GM19240 (cell line): ENCODE data around the gene MAP1S.
"Not testable (repeated sequence)": the region's sequence is repeated elsewhere in the genome, so short reads cannot be mapped to it uniquely, and the experiment has no call there.

Source experiments
- DNase-seq: peaks from one replicate; pipeline ENCODE4 v3.0.0; 2011; ENCODE audit warnings: low spot score; ENCODE audit not compliant: insufficient read length

The MAP1S gene

DNA sequence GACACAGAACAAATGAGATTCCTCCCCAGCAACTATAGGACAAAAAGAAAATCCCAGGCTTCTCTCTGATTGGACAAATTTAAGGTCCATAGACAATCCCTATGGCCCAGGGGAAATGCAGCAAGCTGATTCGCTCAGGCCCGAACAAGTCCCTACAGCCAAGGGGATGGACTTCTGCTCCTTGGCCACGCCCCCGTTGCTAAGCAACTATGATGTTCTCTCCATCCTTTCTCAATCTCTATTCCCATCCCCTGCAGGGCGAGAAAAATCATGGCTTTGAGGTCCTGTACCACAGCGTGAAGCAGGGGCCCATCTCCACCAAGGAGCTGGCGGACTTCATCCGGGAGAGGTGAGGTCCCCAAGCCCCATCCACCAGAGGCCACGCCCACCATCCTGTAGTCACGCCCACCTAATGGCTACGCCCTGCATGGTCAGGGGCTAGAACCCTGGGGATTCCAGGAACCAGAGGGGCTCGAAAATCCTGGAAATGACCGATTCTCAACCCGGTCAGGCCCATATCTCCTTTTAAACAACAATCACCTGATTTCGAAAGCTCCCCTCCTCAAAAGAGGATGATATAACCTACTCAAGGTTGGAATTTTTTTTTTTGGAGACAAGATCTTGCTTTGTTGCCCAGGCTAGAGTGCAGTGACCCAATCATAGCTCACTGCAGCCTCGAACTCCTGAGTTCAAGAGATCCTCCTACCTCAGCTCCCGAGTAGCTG, 43.4 kb downstream of the MAP1S start:
- DNase-seq, result no peak

DNA sequence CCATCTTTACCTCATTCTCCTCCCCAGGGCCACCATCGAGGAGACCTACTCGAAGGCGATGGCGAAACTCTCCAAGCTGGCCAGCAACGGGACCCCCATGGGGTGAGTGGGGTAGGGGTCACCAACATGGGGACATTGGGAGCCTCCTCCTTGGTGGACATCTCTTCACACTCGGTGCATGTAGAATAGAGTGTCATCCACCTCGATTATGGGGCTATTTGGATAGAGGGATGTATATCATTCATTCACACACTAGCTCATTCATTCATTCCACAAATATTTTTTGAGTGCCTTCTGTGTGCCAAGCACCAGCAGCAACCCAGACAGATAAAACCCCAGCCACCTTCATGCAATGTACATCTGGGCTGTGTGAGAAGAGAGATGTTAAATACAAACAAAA, 45.1 kb downstream of the MAP1S start:
- DNase-seq, result no peak

DNA sequence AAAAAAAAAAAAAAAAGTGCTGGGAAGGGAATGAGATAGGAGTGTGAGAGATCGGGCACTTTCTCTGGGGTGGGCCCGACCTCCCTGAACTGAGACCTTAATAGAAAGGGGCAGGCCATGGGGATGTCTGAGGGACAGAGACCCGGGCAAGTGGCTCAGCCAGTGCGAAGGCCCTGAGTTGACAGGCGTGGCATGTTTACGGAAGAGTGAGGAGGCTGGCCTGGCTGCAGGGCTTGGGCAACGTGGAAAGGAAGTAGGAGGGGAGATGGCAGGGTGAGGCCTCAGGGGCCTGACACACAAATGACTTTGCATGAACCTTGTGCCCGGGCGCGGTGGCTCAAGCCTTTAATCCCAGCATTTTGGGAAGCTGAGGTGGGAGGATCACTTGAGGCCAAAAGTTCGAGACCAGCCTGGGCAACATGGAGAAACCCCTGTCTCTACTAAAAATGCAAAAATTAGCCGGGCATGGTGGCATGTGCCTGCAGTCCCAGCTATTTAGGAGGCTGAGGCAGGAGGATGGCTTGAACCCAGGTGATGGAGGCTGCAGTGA, 45.9 kb downstream of the MAP1S start:
- no peak for DNase-seq

DNA sequence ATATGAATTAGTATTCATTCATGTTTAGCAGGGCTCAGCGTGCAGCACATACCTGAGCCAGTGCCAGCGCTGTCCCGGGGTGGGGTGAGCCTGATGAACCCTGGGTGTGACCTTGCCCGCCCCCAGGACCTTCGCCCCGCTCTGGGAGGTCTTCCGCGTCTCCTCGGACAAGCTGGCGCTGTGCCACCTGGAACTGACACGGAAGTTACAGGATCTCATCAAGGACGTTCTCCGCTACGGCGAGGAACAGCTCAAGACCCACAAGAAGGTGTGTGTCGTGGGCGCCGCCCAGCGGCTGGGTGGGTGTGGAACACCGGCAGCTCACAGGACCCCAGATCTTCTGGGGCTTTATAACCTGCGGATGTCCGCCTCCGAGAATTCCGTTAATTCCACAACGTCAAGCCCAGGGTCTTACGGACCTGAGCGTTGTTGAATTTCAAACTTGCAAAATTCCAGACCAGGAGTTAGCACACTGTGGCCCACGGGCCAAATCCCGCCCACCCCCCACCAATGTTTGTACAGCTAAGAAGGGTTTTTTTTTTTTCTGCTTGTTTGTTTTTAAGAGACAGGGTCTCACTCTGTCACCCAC, 47.4 kb downstream of the MAP1S start:
- DNase-seq, result no peak

DNA sequence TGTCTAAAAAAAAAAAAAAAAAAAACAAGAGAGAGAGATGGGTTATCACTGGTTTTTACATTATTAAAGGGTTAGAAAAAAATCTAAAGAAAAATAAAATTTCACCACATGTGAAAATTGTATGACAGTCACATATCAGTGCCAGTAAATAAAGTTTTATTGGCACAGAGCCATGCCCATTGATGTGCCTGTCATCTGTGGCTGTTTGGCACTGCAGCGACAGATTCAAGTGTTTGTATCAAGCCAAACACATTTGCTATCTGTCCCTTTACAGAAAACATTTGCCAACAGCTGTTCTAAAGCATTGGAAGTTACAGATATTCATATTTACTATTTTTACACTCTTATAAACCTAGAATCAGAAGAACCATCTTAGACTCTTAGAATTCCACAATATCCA, 48.3 kb downstream of the MAP1S start:
- no peak for DNase-seq

DNA sequence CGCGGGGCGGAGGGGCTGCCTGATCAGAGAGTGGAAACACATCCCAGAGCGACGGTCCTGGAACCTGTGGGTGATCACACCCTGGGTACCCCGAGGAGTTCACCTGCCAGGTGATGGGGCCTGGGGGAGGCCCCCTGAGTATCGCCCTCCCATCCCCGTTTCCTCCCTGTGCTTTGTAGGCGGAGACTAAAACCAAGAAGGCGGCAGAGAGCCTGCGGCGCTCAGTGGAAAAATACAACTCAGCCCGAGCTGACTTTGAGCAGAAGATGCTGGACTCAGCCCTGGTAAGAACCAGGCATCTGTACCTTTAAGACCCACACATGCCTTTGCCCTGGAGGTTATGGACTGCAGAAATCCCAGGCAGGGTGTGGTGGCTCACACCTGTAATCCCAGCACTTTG, 51.3 kb downstream of the MAP1S start:
- no peak for DNase-seq

DNA sequence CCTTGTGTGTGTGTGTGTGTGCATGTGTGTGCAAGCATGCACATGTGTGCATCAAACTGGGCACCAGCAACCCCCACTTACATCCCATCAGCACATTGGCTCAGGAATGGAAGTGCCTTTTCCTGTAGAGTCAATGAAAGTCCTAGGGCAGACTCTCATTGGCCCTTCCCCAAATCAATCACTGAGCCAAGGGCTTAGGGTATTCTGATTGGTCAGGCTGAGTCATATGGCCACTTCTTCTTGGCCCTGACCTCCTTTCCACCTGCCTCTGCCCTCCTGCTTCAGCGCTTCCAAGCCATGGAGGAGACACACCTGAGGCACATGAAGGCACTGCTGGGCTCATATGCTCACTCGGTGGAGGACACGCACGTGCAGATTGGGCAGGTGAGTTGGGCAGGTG, 52.9 kb downstream of the MAP1S start:
- DNase-seq, result no peak

DNA sequence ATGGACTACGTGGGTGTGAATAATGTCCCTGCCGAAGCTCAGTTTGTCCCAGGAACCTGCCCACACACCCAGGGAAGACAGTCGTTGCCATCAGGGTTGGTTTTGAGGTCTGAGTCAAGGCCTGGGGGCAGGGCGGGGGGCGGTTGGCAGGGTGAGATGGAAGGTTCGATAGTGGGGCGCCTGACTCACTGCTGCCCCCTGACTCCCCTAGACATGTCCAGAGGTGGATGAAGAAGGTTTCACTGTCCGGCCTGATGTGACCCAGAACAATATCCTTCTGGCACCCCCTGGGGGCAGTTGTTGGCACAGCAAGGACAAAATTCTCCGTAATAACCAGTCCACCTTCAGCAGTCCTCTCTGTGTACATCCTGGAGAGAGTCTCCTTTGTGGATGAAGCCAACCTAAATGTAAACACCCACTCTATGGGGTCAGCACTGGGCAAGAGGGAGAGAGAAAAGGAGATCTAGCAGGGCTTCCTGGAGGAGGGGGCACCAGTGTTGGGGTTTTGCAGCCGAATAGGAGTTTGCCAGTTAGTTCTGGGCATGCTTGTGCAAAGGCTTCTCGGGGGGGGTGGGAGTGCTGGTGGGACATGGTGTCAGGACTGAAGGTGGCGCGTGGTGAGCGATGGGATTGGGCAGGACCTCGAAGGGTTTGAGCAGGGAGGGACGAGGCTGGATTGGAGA, 56.1 kb downstream of the MAP1S start:
- no peak for DNase-seq

DNA sequence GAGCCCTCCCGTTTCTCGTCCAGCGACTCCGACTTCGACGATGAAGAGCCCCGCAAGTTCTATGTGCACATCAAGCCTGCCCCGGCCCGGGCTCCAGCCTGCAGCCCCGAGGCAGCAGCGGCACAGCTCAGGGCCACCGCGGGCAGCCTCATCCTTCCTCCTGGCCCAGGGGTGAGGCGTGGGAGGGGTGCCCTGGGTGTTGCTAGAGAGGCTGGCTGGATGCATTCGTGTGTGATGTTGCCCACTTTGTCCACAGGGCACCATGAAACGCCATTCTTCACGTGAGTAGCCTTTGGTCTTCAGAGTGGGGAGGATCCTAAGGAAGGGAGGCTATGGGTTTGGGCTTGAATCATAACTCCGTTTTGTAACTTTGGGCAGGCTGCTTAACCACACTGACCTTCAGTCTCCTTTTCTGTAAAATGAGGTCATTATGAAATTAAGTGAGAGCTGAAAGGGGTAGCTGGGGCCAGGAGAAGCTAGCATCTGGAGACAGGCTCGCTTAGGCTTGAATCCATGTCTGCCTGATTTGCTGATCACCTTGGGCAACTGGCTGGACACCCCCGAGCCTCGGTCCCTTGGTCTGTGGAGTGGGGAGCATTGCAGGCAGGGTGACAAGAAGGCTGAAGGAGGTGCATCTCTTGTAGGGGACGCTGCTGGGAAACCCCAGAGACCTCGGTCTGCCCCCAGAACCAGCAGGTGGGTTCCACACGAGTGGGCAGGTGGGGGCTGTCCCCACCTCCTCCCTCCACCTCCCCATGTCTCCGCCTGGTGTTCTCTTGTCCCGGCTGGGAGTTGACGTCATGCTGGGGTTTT, 56.9 kb downstream of the MAP1S start:
- peak; percentile 82 for DNase-seq

DNA sequence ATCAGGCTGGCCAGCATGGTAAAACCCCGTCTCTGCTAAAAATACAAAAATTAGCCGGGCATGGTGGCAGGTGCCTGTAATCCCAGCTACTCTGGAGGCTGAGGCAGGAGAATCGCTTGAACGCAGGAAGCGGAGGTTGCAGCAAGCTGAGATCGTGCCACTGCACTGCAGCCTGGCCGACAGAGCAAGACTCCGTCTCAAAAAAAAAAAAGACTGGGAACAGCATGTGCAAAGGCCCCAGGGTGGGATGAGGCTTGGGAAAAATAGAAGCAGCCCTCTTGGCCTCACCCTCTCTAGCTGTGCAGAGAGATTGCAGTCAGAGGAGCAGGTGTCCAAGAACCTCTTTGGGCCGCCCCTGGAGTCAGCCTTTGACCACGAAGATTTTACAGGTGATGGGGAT, 58.6 kb downstream of the MAP1S start:
- not testable (repeated sequence) for DNase-seq

DNA sequence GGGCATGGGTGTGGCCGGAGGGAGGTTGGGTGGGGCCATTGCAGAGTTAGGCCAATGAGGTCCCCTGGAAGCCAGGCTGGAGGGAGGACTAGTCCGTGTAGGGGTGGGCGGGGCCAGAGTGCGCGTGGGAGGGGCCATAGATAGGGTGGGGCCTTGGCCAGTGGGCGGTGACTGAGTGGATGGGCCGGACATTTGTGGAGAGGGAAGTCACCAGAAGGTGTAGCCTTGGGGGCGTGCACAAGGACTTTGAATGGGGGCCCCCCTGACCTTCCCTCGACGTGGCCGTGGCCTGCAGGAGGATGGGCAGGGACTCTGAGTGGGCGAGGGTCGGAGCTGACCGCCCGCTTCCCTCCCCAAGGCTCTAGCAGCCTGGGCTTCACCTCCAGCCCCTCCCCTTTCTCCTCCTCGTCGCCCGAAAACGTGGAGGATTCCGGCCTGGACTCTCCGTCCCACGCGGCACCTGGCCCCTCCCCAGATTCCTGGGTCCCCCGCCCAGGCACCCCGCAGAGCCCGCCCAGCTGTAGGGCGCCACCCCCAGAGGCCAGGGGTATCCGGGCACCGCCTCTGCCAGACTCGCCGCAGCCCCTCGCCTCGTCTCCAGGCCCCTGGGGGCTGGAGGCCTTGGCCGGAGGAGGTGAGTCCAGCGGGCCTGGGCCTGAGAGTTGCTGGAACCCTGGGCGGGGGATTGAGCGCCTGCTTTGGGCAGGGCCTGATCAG, 59.1 kb downstream of the MAP1S start:
- DNase-seq, result no peak

DNA sequence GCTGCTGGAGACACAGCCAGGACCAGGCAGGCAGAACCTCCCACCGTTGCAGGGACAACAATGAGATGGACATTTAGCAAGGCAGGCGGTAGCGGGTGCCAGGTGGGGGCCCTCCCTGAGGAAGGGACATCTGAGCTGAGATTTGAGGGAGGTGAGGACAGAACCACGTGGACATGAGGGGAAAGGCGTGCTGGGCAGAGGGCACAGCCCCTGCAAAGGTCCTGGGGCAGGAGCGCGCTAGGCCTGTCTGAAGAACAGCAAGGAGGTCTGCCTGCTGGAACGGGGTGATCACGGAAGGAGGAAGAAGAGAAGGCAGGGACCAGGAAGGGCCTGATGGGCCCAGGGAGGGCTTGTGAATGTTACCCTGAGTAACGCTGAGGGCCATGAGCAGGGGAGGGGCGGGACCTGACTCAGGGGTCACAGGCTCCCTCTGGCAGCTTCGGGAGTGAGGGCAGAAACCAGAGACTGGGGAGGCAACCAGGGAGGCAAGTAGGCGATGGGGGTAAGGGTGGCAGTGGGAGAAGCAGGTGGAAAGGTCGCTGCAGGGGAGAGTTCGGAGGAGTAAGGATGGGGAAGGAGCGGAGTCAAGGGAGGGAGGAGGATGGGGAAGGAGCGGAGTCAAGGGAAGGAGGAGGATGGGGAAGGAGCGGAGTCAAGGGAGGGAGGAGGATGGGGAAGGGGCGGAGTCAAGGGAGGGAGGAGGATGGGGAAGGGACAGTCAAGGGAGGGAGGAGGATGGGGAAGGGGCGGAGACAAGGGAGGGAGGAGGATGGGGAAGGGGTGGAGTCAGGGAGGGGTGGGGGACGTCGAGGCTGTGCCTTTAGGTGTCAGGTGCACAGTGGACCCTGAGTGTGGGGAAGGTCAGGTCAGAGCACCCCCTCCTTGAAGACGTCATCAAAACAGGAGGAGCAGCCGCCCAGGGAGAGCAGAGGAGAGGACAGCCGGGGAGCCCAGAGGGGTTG, 60.0 kb downstream of the MAP1S start:
- DNase-seq, result no peak

DNA sequence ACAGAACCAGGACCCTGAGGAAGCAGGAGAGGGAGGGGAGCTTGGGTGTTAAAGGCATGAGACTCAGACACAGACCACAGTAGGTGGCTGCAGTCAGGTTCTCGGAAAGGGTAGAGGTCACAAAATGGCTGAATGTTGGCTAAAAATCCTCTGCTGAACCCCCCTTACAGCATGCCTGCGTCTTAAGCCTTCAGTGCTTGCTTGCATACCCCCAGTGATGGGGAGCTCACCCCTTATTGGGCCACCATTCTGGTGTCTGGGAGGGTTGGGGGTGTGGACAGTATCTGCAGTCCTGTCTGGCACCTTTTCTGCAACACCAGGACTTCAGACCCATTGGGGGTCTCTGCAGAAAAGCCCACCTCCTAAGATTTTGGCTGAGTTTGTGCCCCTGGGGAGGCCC, 61.5 kb downstream of the MAP1S start:
- DNase-seq, result no peak

DNA sequence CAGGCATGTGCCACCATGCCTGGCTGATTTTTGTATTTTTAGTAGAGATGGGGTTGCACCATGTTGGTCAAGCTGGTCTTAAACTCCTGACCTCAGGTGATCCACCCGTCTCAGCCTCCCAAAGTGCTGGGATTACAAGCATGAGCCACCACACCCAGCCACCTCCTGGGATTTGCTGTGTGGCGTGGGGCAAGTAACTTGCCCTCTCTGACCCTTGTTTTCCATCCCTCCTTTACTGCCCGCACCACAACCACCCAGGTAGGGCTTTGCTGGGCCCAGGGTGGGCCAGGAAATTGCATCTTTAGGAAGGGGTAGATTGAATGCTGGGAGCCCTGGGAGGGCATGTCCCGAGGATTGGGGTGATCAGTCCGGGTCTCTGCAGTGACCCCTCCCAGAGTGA, 64.4 kb downstream of the MAP1S start:
- not testable (repeated sequence) for DNase-seq
